ENCODE results near the gene FETUB.

GRCh38 chr3:186608624-186609215, 31.5 kb upstream of the FETUB start:
- TF ChIP-seq EZH2 (IDR thresholded peaks at IDR 0.05; ENCODE audit: borderline replicate concordance, insufficient read depth, low read depth, low read length, poor library complexity, severe bottlenecking) = no peak
- TF ChIP-seq CTCF (IDR thresholded peaks at IDR 0.05) = no peak
